ENCODE data around the gene WDTC1. TPM values are rescaled to one million over a fixed set of nuclear protein-coding genes. Genes with fewer than 3 reads are reported as not detected.
"Not testable (repeated sequence)": the region's sequence is repeated elsewhere in the genome, so short reads cannot be mapped to it uniquely, and the experiment has no call there.

Gene WDTC1
- 10 to 100 TPM; 30.2 to 33.9 TPM for total RNA-seq

GRCh38 chr1:27234049-27234882 lies at the start of gene WDTC1:
WDTC1 (plus strand) TSS chr1:27234632; CDS start chr1:27261055, 26,423 bp downstream.
- ATAC-seq = peak; percentile 97
- peak within 1 kb of the TSS; percentile 95 to 97 for H3K27ac Mint-ChIP-seq
- DNase-seq (ENCODE audit: low spot score) = peak; percentile 100

GRCh38 chr1:27184665-27185064 lies 49.8 kb upstream of the WDTC1 start:
- ATAC-seq = not testable (repeated sequence)

More at GRCh38 chr1:27234049-27234882, at the start of gene WDTC1:
- no peaks in the 10 kb centered on the region for H3K36me3 Mint-ChIP-seq
- H3K27me3 Mint-ChIP-seq = no peaks in the 10 kb centered on the region
- H3K4me3 Mint-ChIP-seq = peak within 1 kb of the TSS; percentile 93
- peaks cover 21 to 29% of the 10 kb centered on the region in 2 donors for H3K4me1 Mint-ChIP-seq (ENCODE audit: low read depth in 2 of 2)
- H3K9me3 Mint-ChIP-seq = no peaks in the 10 kb centered on the region

GRCh38 chr1:27192039-27192529 lies 42.3 kb upstream of the WDTC1 start:
- H3K9me3 Mint-ChIP-seq = no peaks in the 10 kb centered on the region
- ATAC-seq = peak in 1 of 2 donors; percentile 24
- H3K4me3 Mint-ChIP-seq = no peak overlapping the region
- no peaks in the 10 kb centered on the region for H3K36me3 Mint-ChIP-seq
- no peak overlapping the region for H3K27ac Mint-ChIP-seq
- no peak for DNase-seq (ENCODE audit: low spot score)
- no peaks in the 10 kb centered on the region for H3K27me3 Mint-ChIP-seq
- H3K4me1 Mint-ChIP-seq (ENCODE audit: low read depth in 2 of 2) = no peaks in the 10 kb centered on the region

More at GRCh38 chr1:27184665-27185064, 49.8 kb upstream of the WDTC1 start:
- not testable (repeated sequence) for H3K36me3 Mint-ChIP-seq; H3K9me3 Mint-ChIP-seq; H3K4me3 Mint-ChIP-seq; DNase-seq (ENCODE audit: low spot score); H3K27ac Mint-ChIP-seq; H3K27me3 Mint-ChIP-seq; H3K4me1 Mint-ChIP-seq (ENCODE audit: low read depth in 2 of 2)

- no peak overlapping the region for H3K4me3 Mint-ChIP-seq
- no peaks in the 10 kb centered on the region for H3K27me3 Mint-ChIP-seq
- ATAC-seq = no peak
- no peaks in the 10 kb centered on the region for H3K36me3 Mint-ChIP-seq
- no peaks in the 10 kb centered on the region for H3K9me3 Mint-ChIP-seq
- H3K4me1 Mint-ChIP-seq (ENCODE audit: low read depth in 2 of 2) = peaks cover 4 to 5% of the 10 kb centered on the region in 2 donors
- no peak overlapping the region for H3K27ac Mint-ChIP-seq
- DNase-seq (ENCODE audit: low spot score) = no peak
Observed at GRCh38 chr1:27193194-27193593, 41.2 kb upstream of the WDTC1 start.

GRCh38 chr1:27201295-27201694 lies 33.1 kb upstream of the WDTC1 start:
- H3K27me3 Mint-ChIP-seq = no peaks in the 10 kb centered on the region
- H3K9me3 Mint-ChIP-seq = no peaks in the 10 kb centered on the region
- no peaks in the 10 kb centered on the region for H3K36me3 Mint-ChIP-seq
- DNase-seq (ENCODE audit: low spot score) (no peak), ATAC-seq (no peak)
- H3K4me3 Mint-ChIP-seq = no peak overlapping the region
- H3K4me1 Mint-ChIP-seq (ENCODE audit: low read depth in 2 of 2) = peaks cover 4 to 5% of the 10 kb centered on the region in 2 donors
- H3K27ac Mint-ChIP-seq = no peak overlapping the region

- ATAC-seq = no peak
- Mint-ChIP-seq H3K4me3 (no peak overlapping the region), H3K27me3 (no peaks in the 10 kb centered on the region), H3K4me1 (ENCODE audit: low read depth in 2 of 2) (no peaks in the 10 kb centered on the region), H3K36me3 (no peaks in the 10 kb centered on the region), H3K9me3 (no peaks in the 10 kb centered on the region), H3K27ac (no peak overlapping the region)
- DNase-seq (ENCODE audit: low spot score) = no peak
Observed at GRCh38 chr1:27203946-27204345, 30.5 kb upstream of the WDTC1 start.

- H3K27me3 Mint-ChIP-seq; H3K4me1 Mint-ChIP-seq (ENCODE audit: low read depth in 2 of 2); DNase-seq (ENCODE audit: low spot score); H3K9me3 Mint-ChIP-seq; H3K27ac Mint-ChIP-seq; H3K4me3 Mint-ChIP-seq; H3K36me3 Mint-ChIP-seq; ATAC-seq: not testable (repeated sequence)
Observed at GRCh38 chr1:27207238-27207637, 27.2 kb upstream of the WDTC1 start.

GRCh38 chr1:27208143-27208850 lies 26.1 kb upstream of the WDTC1 start:
- H3K9me3 Mint-ChIP-seq; H3K4me1 Mint-ChIP-seq (ENCODE audit: low read depth in 2 of 2); ATAC-seq; H3K27me3 Mint-ChIP-seq; H3K27ac Mint-ChIP-seq; H3K4me3 Mint-ChIP-seq; DNase-seq (ENCODE audit: low spot score); H3K36me3 Mint-ChIP-seq: not testable (repeated sequence)

- no peaks in the 10 kb centered on the region for H3K4me1 Mint-ChIP-seq (ENCODE audit: low read depth in 2 of 2)
- no peak overlapping the region for H3K27ac Mint-ChIP-seq
- H3K36me3 Mint-ChIP-seq = no peaks in the 10 kb centered on the region
- H3K4me3 Mint-ChIP-seq = no peak overlapping the region
- ATAC-seq (no peak), DNase-seq (ENCODE audit: low spot score) (no peak)
- H3K9me3 Mint-ChIP-seq = no peaks in the 10 kb centered on the region
- H3K27me3 Mint-ChIP-seq = no peaks in the 10 kb centered on the region
Observed at GRCh38 chr1:27216466-27216865, 18.0 kb upstream of the WDTC1 start.

GRCh38 chr1:27217401-27217800 lies 17.0 kb upstream of the WDTC1 start:
- Mint-ChIP-seq H3K27me3 (no peaks in the 10 kb centered on the region), H3K4me3 (no peak overlapping the region), H3K4me1 (ENCODE audit: low read depth in 2 of 2) (no peaks in the 10 kb centered on the region), H3K36me3 (no peaks in the 10 kb centered on the region), H3K9me3 (no peaks in the 10 kb centered on the region), H3K27ac (no peak overlapping the region)
- ATAC-seq (no peak), DNase-seq (ENCODE audit: low spot score) (no peak)

- no peaks in the 10 kb centered on the region for H3K27me3 Mint-ChIP-seq
- no peaks in the 10 kb centered on the region for H3K9me3 Mint-ChIP-seq
- no peak overlapping the region for H3K27ac Mint-ChIP-seq
- H3K4me1 Mint-ChIP-seq (ENCODE audit: low read depth in 2 of 2) = no peaks in the 10 kb centered on the region
- no peak overlapping the region for H3K4me3 Mint-ChIP-seq
- ATAC-seq (no peak), DNase-seq (ENCODE audit: low spot score) (no peak)
- no peaks in the 10 kb centered on the region for H3K36me3 Mint-ChIP-seq
Observed at GRCh38 chr1:27218736-27219135, 15.7 kb upstream of the WDTC1 start.

- Mint-ChIP-seq H3K27me3 (no peaks in the 10 kb centered on the region), H3K36me3 (no peaks in the 10 kb centered on the region), H3K9me3 (no peaks in the 10 kb centered on the region), H3K4me3 (no peak overlapping the region), H3K4me1 (ENCODE audit: low read depth in 2 of 2) (no peaks in the 10 kb centered on the region), H3K27ac (no peak overlapping the region)
- DNase-seq (ENCODE audit: low spot score) (no peak), ATAC-seq (no peak)
Observed at GRCh38 chr1:27220096-27220495, 14.3 kb upstream of the WDTC1 start.

GRCh38 chr1:27220702-27221497 lies 13.5 kb upstream of the WDTC1 start:
- H3K36me3 Mint-ChIP-seq = not testable (repeated sequence)

More at GRCh38 chr1:27220702-27221497, 13.5 kb upstream of the WDTC1 start:
- H3K27ac Mint-ChIP-seq; H3K9me3 Mint-ChIP-seq; DNase-seq (ENCODE audit: low spot score); H3K4me3 Mint-ChIP-seq; H3K27me3 Mint-ChIP-seq; ATAC-seq; H3K4me1 Mint-ChIP-seq (ENCODE audit: low read depth in 2 of 2): not testable (repeated sequence)

Data from natural killer cell treated with Interleukin-12 subunit alpha and Interleukin-12 subunit beta and Interleukin-15 and Interleukin-18, amount 100 ng/mL, for 72 hours (primary cell).